HEK293T (cell line): ENCODE measurements around the gene CCND1.

ENCODE experiments used
- ARNT ChIP-seq: fragments of 450-650 bp; IDR thresholded peaks from 2 replicates; pipeline ENCODE4 v1.6.1; 2017; ENCODE audit warnings: mild to moderate bottlenecking
- FOXA1 ChIP-seq: fragments of 450-650 bp; IDR thresholded peaks from 2 replicates; pipeline ENCODE4 v1.6.1; 2016; ENCODE audit warnings: mild to moderate bottlenecking
- SP1 ChIP-seq: fragments of 450-650 bp; IDR thresholded peaks from 2 replicates; pipeline ENCODE4 v1.6.1; 2017

GRCh38 chr11:69654001-69654659 lies 13.2 kb downstream of the CCND1 start:
- no peak for TF ChIP-seq SP1
- TF ChIP-seq FOXA1: no peak
- no peak for TF ChIP-seq ARNT
